K562 (cell line): ENCODE results near the gene KMO. TPM values are rescaled to one million over a fixed set of nuclear protein-coding genes. Genes with fewer than 3 reads are reported as not detected.

Experiments
- BRD4 ChIP-seq: fragments of 200-600 bp; sonication (generic); IDR thresholded peaks from 2 replicates; pipeline ENCODE4 v1.6.1; 2017; ENCODE audit warnings: inconsistent platforms
- CTBP1 ChIP-seq: fragments of 450-650 bp; IDR thresholded peaks from 2 replicates; pipeline ENCODE4 v1.6.1; 2016; ENCODE audit warnings: borderline replicate concordance
- EGR1 ChIP-seq: fragments of 450-650 bp; conservative IDR thresholded peaks from 2 replicates; pipeline ENCODE4 v1.6.1; 2017; ENCODE audit warnings: mild to moderate bottlenecking
- ETV1 ChIP-seq: fragments of 450-650 bp; conservative IDR thresholded peaks from 2 replicates; pipeline ENCODE4 v1.6.1; 2016; ENCODE audit warnings: missing genetic modification characterization, control low read depth, low read depth, missing compliant biosample characterization
- HMG20B ChIP-seq: fragments of 250-450 bp; sonication (Bioruptor Pico); IDR thresholded peaks from 2 replicates; pipeline ENCODE4 v1.5.0; 2021; ENCODE audit warnings: mild to moderate bottlenecking
- MBD2 ChIP-seq: sonication (generic); IDR thresholded peaks from 2 replicates; pipeline ENCODE4 v1.6.1; 2016; ENCODE audit warnings: low read depth, borderline replicate concordance
- NCOA1 ChIP-seq: fragments of 450-650 bp; IDR thresholded peaks from 2 replicates; pipeline ENCODE4 v1.6.1; 2016; ENCODE audit warnings: low read depth
- NELFE ChIP-seq: IDR thresholded peaks from 2 replicates; pipeline ENCODE4 v1.6.1; 2011; ENCODE audit warnings: mild to moderate bottlenecking; ENCODE audit not compliant: insufficient read depth, insufficient read length
- SAP30 ChIP-seq: fragments of 200-600 bp; sonication (generic); IDR thresholded peaks from 2 replicates; pipeline ENCODE4 v1.6.1; 2012; ENCODE audit warnings: borderline replicate concordance, low read depth, mild to moderate bottlenecking, moderate library complexity, low read length, control low read depth, inconsistent platforms; ENCODE audit not compliant: insufficient read depth, poor library complexity, severe bottlenecking
- TEAD4 ChIP-seq, 2 experiments: sonication (generic) in 1 of 2; formaldehyde crosslinking in 1 of 2; IDR thresholded peaks; 2 replicates each; pipeline versions ENCODE4 v1.6.1 to v1.8.0; 2012 to 2022; ENCODE audit warnings: borderline replicate concordance in 1 of 2, inconsistent platforms in 1 of 2, low read length in 1 of 2, mild to moderate bottlenecking in 1 of 2, missing genetic modification reagents in 1 of 2
- polyA plus RNA-seq, 8 experiments: library from polyadenylated mRNA; depleted of rRNA in 4 of 8; stranded (reverse) in 5 of 8; unstranded in 3 of 8; fragments of >200 nt; fragmentation: Nextera tagmentation in 2 of 8; fragmentation: Illumina TruSeq in 1 of 8; extraction: Ambion mirVana in 2 of 8; extraction: Trizol in 1 of 8; gene quantifications; 2 replicates each; pipeline versions ENCODE4 v1.2.1 to v1.2.3, GENCODE V29; 2011 to 2014; ENCODE audit warnings: inconsistent platforms in 1 of 8, missing spikeins in 1 of 8
- total RNA-seq, 7 experiments: library from RNA; depleted of rRNA in 6 of 7; stranded (reverse); fragments of >200 nt in 6 of 7; fragmentation: Illumina TruSeq in 2 of 7; extraction: Trizol in 2 of 7; gene quantifications; 2 replicates each; pipeline versions ENCODE4 v1.2.1 to v1.2.3, GENCODE V29; 2011 to 2021; ENCODE audit warnings: low replicate concordance in 1 of 7
- TF ChIP-seq, protein P1 (sequence below), 3 experiments: IDR thresholded peaks in 2 of 3; conservative IDR thresholded peaks in 1 of 3; 2 replicates each; pipeline ENCODE4 v1.5.1; 2011 to 2012; ENCODE audit warnings: low read length in 3 of 3, mild to moderate bottlenecking in 3 of 3, control low read depth in 2 of 3, improper control_type of control experiment in 1 of 3, inconsistent platforms in 1 of 3, low read depth in 1 of 3, mixed read lengths in 1 of 3, moderate library complexity in 1 of 3; ENCODE audit not compliant: insufficient read depth in 2 of 3
- TF ChIP-seq, protein P2 (sequence below): sonication (generic); formaldehyde crosslinking; IDR thresholded peaks from 2 replicates; pipeline ENCODE4 v1.8.0; 2023; ENCODE audit warnings: missing genetic modification reagents, mild to moderate bottlenecking, borderline replicate concordance
- TF ChIP-seq, protein P3 (sequence below): IDR thresholded peaks from 2 replicates; pipeline ENCODE4 v1.6.1; 2012; ENCODE audit warnings: low read depth, low read length, improper control_type of control experiment, borderline replicate concordance

Gene KMO
- total and polyA plus RNA-seq, 9 of the 15 experiments (the other 6 are each of a cell fraction or from before 2014, with no cell fraction given) = 0.01 to 0.11 (median 0.01) TPM; not detected in 6

DNA sequence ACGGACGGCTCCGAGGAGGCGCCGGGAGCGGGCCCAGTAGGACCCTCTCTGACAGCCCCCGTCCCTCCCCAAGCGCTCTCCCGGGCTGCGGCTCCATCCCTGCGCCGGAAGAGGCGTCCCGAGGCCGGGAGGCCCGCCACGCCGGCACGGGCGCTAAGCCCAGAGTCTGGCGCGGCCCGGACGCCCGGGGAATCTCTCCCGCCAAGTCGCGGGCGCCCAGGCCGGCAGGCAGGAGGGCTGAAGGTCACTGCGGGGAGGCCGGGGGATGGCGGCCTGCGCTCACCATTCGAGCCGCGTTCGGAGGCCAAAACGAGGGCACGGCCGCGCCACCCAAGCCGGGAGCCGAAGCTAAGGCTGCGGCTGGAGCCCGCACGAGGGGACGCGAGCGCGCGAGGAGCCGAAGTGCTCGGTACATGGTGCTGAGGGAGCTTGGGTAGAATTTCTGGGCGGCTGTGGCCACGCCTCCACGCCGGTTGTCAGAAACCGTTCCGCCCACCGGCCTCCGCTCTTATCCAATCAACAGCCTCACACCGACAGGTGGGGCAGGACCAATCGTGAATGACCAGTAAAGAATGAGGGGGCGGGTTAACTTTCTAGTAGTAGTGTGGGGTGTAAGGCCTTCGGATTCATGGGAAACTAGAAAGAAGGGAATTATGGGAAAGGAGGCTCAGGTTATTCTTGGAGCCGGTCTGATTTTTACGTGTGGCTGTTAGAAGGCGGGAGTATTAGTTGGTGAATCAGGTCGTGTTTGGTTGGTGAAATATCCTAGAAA is 12.7 kb upstream of the KMO start, which contains the start of gene FH (continued):
- TF ChIP-seq MBD2 (peak; percentile 86), HMG20B (no peak), ETV1 (no peak), EGR1 (peak; percentile 93), NCOA1 (no peak; the same call in 1 of the 2 replicates), NELFE (no peak), TEAD4 (IDR thresholded peaks at IDR 0.05; ENCODE audit: low read length) (peak; percentile 56; the same call in 1 of the 2 replicates), TEAD4 (CRISPR knock-in tag; IDR thresholded peaks at IDR 0.05; ENCODE audit: borderline replicate concordance) (no peak), BRD4 (0 out of 2 replicates have a peak, but pooled peaks have one; percentile 65), CTBP1 (peak; percentile 62; the same call in 1 of the 2 replicates), SAP30 (peak; percentile 86)
- TF ChIP-seq, protein P1, sequence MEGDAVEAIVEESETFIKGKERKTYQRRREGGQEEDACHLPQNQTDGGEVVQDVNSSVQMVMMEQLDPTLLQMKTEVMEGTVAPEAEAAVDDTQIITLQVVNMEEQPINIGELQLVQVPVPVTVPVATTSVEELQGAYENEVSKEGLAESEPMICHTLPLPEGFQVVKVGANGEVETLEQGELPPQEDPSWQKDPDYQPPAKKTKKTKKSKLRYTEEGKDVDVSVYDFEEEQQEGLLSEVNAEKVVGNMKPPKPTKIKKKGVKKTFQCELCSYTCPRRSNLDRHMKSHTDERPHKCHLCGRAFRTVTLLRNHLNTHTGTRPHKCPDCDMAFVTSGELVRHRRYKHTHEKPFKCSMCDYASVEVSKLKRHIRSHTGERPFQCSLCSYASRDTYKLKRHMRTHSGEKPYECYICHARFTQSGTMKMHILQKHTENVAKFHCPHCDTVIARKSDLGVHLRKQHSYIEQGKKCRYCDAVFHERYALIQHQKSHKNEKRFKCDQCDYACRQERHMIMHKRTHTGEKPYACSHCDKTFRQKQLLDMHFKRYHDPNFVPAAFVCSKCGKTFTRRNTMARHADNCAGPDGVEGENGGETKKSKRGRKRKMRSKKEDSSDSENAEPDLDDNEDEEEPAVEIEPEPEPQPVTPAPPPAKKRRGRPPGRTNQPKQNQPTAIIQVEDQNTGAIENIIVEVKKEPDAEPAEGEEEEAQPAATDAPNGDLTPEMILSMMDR (IDR thresholded peaks at IDR 0.05 in 2 of 3, conservative IDR thresholded peaks at IDR 0.05 in 1 of 3; ENCODE audit: insufficient read depth in 2 of 3, low read depth in 1 of 3, low read length in 3 of 3) = no peak
- TF ChIP-seq, protein P2, sequence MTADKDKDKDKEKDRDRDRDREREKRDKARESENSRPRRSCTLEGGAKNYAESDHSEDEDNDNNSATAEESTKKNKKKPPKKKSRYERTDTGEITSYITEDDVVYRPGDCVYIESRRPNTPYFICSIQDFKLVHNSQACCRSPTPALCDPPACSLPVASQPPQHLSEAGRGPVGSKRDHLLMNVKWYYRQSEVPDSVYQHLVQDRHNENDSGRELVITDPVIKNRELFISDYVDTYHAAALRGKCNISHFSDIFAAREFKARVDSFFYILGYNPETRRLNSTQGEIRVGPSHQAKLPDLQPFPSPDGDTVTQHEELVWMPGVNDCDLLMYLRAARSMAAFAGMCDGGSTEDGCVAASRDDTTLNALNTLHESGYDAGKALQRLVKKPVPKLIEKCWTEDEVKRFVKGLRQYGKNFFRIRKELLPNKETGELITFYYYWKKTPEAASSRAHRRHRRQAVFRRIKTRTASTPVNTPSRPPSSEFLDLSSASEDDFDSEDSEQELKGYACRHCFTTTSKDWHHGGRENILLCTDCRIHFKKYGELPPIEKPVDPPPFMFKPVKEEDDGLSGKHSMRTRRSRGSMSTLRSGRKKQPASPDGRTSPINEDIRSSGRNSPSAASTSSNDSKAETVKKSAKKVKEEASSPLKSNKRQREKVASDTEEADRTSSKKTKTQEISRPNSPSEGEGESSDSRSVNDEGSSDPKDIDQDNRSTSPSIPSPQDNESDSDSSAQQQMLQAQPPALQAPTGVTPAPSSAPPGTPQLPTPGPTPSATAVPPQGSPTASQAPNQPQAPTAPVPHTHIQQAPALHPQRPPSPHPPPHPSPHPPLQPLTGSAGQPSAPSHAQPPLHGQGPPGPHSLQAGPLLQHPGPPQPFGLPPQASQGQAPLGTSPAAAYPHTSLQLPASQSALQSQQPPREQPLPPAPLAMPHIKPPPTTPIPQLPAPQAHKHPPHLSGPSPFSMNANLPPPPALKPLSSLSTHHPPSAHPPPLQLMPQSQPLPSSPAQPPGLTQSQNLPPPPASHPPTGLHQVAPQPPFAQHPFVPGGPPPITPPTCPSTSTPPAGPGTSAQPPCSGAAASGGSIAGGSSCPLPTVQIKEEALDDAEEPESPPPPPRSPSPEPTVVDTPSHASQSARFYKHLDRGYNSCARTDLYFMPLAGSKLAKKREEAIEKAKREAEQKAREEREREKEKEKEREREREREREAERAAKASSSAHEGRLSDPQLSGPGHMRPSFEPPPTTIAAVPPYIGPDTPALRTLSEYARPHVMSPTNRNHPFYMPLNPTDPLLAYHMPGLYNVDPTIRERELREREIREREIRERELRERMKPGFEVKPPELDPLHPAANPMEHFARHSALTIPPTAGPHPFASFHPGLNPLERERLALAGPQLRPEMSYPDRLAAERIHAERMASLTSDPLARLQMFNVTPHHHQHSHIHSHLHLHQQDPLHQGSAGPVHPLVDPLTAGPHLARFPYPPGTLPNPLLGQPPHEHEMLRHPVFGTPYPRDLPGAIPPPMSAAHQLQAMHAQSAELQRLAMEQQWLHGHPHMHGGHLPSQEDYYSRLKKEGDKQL (CRISPR knock-in tag) = 0 out of 2 replicates have a peak, but pooled peaks have one; percentile 59
- TF ChIP-seq, protein P3, sequence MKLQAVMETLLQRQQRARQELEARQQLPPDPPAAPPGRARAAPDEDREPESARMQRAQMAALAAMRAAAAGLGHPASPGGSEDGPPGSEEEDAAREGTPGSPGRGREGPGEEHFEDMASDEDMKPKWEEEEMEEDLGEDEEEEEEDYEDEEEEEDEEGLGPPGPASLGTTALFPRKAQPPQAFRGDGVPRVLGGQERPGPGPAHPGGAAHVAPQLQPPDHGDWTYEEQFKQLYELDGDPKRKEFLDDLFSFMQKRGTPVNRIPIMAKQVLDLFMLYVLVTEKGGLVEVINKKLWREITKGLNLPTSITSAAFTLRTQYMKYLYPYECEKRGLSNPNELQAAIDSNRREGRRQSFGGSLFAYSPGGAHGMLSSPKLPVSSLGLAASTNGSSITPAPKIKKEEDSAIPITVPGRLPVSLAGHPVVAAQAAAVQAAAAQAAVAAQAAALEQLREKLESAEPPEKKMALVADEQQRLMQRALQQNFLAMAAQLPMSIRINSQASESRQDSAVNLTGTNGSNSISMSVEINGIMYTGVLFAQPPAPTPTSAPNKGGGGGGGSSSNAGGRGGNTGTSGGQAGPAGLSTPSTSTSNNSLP = no peak
